Ishikawa (cell line): Measurements from ENCODE around the gene SNORC.
A peak's percentile ranks its signal among the peaks of the same experiment; 100 is the strongest.

Source experiments
- CEBPB ChIP-seq: IDR thresholded peaks from 2 replicates; pipeline ENCODE4 v1.6.1; 2012
- CREB1 ChIP-seq: IDR thresholded peaks from 2 replicates; pipeline ENCODE4 v1.6.1; 2012; ENCODE audit warnings: low read depth
- EGR1 ChIP-seq: IDR thresholded peaks from 2 replicates; pipeline ENCODE4 v1.6.1; 2012
- EP300 ChIP-seq: IDR thresholded peaks from 2 replicates; pipeline ENCODE4 v1.6.1; 2012; ENCODE audit warnings: borderline replicate concordance
- FOXM1 ChIP-seq: IDR thresholded peaks from 2 replicates; pipeline ENCODE4 v1.6.1; 2012; ENCODE audit warnings: low read depth, borderline replicate concordance
- NFIC ChIP-seq: IDR thresholded peaks from 2 replicates; pipeline ENCODE4 v1.6.1; 2012
- RAD21 ChIP-seq: IDR thresholded peaks from 2 replicates; pipeline ENCODE4 v1.6.1; 2012; ENCODE audit warnings: low read depth
- TAF1 ChIP-seq: IDR thresholded peaks from 2 replicates; pipeline ENCODE4 v1.6.1; 2012; ENCODE audit warnings: low read depth, mild to moderate bottlenecking
- TCF12 ChIP-seq: IDR thresholded peaks from 2 replicates; pipeline ENCODE4 v1.6.1; 2012; ENCODE audit warnings: low read depth
- TEAD4 ChIP-seq: IDR thresholded peaks from 2 replicates; pipeline ENCODE4 v1.6.1; 2012
- YY1 ChIP-seq: IDR thresholded peaks from 2 replicates; pipeline ENCODE4 v1.6.1; 2012; ENCODE audit warnings: low read depth
- ZBTB7A ChIP-seq: IDR thresholded peaks from 2 replicates; pipeline ENCODE4 v1.6.1; 2012; ENCODE audit warnings: low read depth
- TF ChIP-seq, protein P1 (sequence below): IDR thresholded peaks from 2 replicates; pipeline ENCODE4 v1.6.1; 2012
- TF ChIP-seq, protein P2 (sequence below): IDR thresholded peaks from 2 replicates; pipeline ENCODE4 v1.6.1; 2012
- TF ChIP-seq, protein P3 (sequence below): IDR thresholded peaks from 2 replicates; pipeline ENCODE4 v1.6.1; 2012; ENCODE audit warnings: low read depth, mild to moderate bottlenecking

Gene SNORC

DNA sequence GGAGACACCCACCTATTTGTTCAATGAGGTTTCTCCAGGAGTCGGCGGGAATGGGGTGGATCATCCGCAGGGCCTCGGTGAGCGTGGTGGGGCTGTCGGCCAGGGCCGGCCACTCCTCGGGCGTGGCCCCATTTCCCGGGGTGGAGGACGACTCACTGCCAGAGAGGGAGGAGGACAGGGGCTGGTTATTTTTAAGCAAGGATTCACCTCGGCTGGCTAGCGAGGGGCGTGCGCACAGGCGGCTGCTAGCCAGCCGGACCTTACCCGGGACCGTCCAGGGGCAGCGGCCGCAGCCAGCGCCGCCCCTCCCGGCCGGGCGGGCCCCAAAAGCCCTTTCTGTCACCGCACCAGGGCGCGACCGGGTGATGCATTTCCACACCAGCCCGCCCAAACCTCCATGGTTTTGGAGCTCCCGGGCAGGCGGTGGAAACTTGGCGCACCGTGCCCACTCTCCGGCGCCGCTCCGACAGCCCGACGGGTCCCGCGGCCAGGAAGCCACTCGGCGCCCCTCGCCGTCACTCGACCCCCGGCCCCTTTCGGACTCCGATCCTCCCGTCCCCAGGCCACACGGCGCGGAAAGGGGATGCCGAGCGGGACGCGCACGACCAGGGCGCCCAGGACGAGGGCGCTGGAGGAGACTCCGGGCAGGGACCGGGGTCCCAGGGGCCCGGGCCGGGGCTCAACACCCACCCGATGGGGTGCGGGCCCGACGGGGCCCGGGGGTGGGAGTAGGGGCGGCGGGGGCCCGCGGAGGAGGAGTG, 57.1 kb downstream of the SNORC start:
- TF ChIP-seq FOXM1 (no peak), TCF12 (no peak; the same call in 1 of the 2 replicates), YY1 (no peak), ZBTB7A (peak; percentile 54; the same call in 1 of the 2 replicates), CEBPB (no peak), NFIC (no peak), RAD21 (peak; percentile 4; the same call in 1 of the 2 replicates), TEAD4 (no peak), CREB1 (no peak), EP300 (0 out of 2 replicates have a peak, but pooled peaks have one; percentile 31), EGR1 (no peak), TAF1 (peak; percentile 18; the same call in 1 of the 2 replicates)
- TF ChIP-seq, protein P1, sequence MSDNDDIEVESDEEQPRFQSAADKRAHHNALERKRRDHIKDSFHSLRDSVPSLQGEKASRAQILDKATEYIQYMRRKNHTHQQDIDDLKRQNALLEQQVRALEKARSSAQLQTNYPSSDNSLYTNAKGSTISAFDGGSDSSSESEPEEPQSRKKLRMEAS, result peak; percentile 30; the same call in 1 of the 2 replicates
- TF ChIP-seq, protein P2, sequence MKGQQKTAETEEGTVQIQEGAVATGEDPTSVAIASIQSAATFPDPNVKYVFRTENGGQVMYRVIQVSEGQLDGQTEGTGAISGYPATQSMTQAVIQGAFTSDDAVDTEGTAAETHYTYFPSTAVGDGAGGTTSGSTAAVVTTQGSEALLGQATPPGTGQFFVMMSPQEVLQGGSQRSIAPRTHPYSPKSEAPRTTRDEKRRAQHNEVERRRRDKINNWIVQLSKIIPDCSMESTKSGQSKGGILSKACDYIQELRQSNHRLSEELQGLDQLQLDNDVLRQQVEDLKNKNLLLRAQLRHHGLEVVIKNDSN, result no peak
- TF ChIP-seq, protein P3, sequence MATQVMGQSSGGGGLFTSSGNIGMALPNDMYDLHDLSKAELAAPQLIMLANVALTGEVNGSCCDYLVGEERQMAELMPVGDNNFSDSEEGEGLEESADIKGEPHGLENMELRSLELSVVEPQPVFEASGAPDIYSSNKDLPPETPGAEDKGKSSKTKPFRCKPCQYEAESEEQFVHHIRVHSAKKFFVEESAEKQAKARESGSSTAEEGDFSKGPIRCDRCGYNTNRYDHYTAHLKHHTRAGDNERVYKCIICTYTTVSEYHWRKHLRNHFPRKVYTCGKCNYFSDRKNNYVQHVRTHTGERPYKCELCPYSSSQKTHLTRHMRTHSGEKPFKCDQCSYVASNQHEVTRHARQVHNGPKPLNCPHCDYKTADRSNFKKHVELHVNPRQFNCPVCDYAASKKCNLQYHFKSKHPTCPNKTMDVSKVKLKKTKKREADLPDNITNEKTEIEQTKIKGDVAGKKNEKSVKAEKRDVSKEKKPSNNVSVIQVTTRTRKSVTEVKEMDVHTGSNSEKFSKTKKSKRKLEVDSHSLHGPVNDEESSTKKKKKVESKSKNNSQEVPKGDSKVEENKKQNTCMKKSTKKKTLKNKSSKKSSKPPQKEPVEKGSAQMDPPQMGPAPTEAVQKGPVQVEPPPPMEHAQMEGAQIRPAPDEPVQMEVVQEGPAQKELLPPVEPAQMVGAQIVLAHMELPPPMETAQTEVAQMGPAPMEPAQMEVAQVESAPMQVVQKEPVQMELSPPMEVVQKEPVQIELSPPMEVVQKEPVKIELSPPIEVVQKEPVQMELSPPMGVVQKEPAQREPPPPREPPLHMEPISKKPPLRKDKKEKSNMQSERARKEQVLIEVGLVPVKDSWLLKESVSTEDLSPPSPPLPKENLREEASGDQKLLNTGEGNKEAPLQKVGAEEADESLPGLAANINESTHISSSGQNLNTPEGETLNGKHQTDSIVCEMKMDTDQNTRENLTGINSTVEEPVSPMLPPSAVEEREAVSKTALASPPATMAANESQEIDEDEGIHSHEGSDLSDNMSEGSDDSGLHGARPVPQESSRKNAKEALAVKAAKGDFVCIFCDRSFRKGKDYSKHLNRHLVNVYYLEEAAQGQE, result no peak

DNA sequence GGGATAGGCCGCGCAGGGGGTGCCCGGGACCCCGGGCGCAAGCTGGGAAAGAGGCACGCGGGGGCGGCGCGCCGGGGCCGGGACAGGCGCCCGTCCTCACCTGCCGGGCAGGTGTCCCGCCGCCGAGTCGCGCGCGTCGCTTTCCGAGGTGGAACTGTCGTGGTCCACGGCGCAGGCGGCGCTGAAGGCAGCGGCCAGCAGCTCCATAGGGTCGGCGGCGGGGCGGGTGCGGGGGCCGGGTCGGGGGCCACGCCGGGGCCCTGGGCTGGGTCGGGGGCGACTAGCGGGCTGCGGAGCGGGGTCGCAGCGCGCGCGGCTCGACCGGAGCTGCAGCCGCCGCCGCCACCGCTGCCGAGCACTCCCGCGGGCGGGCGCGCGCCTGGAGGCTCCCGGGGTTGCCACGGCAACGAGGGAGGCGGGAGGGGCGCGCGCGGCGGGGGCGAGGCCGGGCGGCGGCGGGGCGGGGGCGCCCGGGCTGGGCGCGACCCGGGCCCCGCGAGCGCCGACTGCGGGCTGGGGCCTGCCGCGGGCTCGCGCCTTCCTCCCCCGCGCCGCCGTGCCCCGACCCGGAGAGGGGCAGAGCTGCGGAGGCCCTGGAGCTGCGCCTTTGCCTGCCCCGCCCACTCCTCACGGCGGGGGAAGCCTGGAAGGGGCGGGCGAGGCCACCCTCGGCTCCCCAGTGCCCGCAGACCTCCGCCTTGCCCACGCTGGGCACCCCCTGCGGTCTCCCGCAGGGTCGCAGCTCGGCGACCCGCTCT, 57.9 kb downstream of the SNORC start:
- no peak for TF ChIP-seq YY1
- TF ChIP-seq EGR1, result peak; percentile 28; the same call in 1 of the 2 replicates
